ENCODE results near the gene NAMPT.

Gene NAMPT

GRCh38 chr7:106282852-106283251, 1.9 kb downstream of the NAMPT start:
- Histone ChIP-seq H3K4me1 (ENCODE audit: insufficient read depth, low read length) (peaks cover 11% of the 10 kb centered on the region), H3K27me3 (ENCODE audit: insufficient read depth, low read length) (no peaks in the 10 kb centered on the region), H3K27ac (ENCODE audit: low read length) (no peak overlapping the region)

DNA sequence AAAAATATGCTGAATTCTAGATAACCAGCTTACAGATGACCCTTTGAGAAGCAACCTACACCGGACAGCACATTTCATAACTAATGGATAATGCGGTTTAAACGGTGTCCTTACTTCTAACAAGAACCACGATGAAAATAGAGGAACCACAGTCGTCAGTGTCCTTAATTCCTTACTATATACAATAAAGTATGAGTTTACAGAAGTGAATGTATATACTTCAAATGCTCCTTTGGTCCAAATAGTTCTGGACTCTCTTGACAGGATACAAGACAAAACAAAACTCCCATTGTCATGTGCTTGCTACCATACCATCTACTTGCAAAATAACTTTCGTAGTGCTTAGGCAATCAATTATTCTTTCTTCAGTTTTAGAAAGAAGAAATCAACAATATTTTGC, 2.4 kb downstream of the NAMPT start:
- H3K27ac ChIP-seq (ENCODE audit: low read length), result no peak overlapping the region
- peak overlapping the region; percentile 91; the same call in 1 of the 2 replicates for H3K4me3 ChIP-seq (ENCODE audit: low read length)
- H3K4me1 ChIP-seq (ENCODE audit: insufficient read depth, low read length), result peaks cover 11% of the 10 kb centered on the region
- H3K36me3 ChIP-seq (ENCODE audit: insufficient read depth, low read depth, low read length), result peaks cover 4% of the 10 kb centered on the region; the same call in 1 of the 2 replicates
- H3K9ac ChIP-seq (ENCODE audit: low read depth, low read length), result no peak overlapping the region; the same call in 1 of the 2 replicates
- H3K27me3 ChIP-seq (ENCODE audit: insufficient read depth, low read length), result no peaks in the 10 kb centered on the region
- no peaks in the 10 kb centered on the region for H3K9me3 ChIP-seq (ENCODE audit: insufficient read depth, low read depth, low read length)

More at GRCh38 chr7:106282852-106283251, 1.9 kb downstream of the NAMPT start:
- H3K9ac ChIP-seq (ENCODE audit: low read depth, low read length), result peak overlapping the region; percentile 93; the same call in 1 of the 2 replicates
- no peaks in the 10 kb centered on the region for H3K9me3 ChIP-seq (ENCODE audit: insufficient read depth, low read depth, low read length)
- peak overlapping the region; percentile 91 for H3K4me3 ChIP-seq (ENCODE audit: low read length)
- H3K36me3 ChIP-seq (ENCODE audit: insufficient read depth, low read depth, low read length), result no peaks in the 10 kb centered on the region

- Histone ChIP-seq H3K4me1 (ENCODE audit: insufficient read depth, low read length) (peaks cover 11% of the 10 kb centered on the region), H3K27ac (ENCODE audit: low read length) (no peak overlapping the region), H3K36me3 (ENCODE audit: insufficient read depth, low read depth, low read length) (peaks cover 7% of the 10 kb centered on the region; the same call in 1 of the 2 replicates), H3K4me3 (ENCODE audit: low read length) (no peak overlapping the region), H3K9ac (ENCODE audit: low read depth, low read length) (no peak overlapping the region), H3K27me3 (ENCODE audit: insufficient read depth, low read length) (no peaks in the 10 kb centered on the region), H3K9me3 (ENCODE audit: insufficient read depth, low read depth, low read length) (no peaks in the 10 kb centered on the region)
Measured at GRCh38 chr7:106281585-106282318, 3.0 kb downstream of the NAMPT start.

DNA sequence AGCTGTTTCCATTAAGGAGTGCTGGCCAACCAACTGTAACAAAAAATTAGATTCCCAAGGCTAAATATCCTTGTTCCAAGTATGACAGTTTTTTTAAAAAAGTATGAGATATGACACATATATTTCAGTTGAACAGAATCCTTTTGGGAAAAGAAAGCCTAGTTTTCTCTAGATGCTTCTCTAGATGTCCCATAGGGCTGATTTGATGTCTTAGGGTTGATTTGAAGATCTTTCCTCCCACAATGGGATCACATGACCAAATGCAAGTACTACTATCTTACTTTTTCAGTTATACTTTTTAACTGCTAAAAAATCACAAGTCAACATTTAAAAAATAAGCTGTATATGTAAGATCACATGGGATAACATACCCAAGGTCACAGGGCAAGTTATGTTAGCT, 3.7 kb downstream of the NAMPT start:
- Histone ChIP-seq H3K9me3 (ENCODE audit: insufficient read depth, low read depth, low read length) (no peaks in the 10 kb centered on the region), H3K4me3 (ENCODE audit: low read length) (no peak overlapping the region), H3K9ac (ENCODE audit: low read depth, low read length) (no peak overlapping the region), H3K27me3 (ENCODE audit: insufficient read depth, low read length) (no peaks in the 10 kb centered on the region), H3K27ac (ENCODE audit: low read length) (no peak overlapping the region), H3K36me3 (ENCODE audit: insufficient read depth, low read depth, low read length) (peaks cover 14% of the 10 kb centered on the region; the same call in 1 of the 2 replicates), H3K4me1 (ENCODE audit: insufficient read depth, low read length) (peaks cover 11% of the 10 kb centered on the region)

DNA sequence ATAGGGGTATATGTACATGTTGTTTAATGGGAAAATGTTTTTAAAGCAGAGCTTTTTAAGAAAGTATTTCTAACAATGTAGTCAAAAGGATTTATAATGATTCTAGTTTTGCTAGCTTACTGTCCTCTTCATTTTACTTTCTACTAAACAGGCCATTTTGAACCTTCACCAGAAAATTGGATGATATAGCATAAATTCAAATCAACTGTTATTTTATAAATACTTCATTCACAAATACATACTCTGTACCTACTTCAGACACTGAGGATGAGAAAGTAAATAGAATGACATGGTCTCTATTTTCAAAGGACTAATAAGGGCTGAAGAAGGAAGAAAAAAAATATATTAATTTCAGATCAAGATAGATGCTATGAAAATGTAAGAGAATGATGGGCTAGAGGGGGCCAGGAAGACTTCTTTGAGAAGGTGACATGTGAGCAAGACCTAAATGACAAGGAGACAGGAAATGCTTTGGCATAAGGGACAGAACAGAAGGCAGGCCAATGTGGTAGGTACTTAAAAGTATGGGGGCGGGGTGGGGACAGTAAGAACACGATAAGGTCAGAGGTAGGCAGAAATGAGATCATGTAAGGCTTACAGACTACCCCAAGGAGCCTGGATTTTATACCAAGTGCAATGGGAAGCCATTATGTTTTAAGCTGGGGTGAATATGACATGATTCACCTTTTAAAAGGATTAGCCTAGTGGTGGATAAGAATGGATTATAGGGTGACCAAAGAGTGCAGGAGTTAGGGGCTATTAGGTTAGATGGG, 5.2 kb downstream of the NAMPT start:
- Histone ChIP-seq H3K4me1 (ENCODE audit: insufficient read depth, low read length) (peaks cover 11% of the 10 kb centered on the region), H3K4me3 (ENCODE audit: low read length) (no peak overlapping the region), H3K9ac (ENCODE audit: low read depth, low read length) (no peak overlapping the region)

GRCh38 chr7:106278695-106279094, 6.1 kb downstream of the NAMPT start:
- Histone ChIP-seq H3K9ac (ENCODE audit: low read depth, low read length) (no peak overlapping the region), H3K9me3 (ENCODE audit: insufficient read depth, low read depth, low read length) (no peaks in the 10 kb centered on the region), H3K4me1 (ENCODE audit: insufficient read depth, low read length) (peaks cover 11% of the 10 kb centered on the region), H3K4me3 (ENCODE audit: low read length) (no peak overlapping the region), H3K36me3 (ENCODE audit: insufficient read depth, low read depth, low read length) (peaks cover 38% of the 10 kb centered on the region), H3K27me3 (ENCODE audit: insufficient read depth, low read length) (no peaks in the 10 kb centered on the region), H3K27ac (ENCODE audit: low read length) (no peak overlapping the region)

More for the DNA sequence above, 5.2 kb downstream of the NAMPT start:
- Histone ChIP-seq H3K27me3 (ENCODE audit: insufficient read depth, low read length) (no peaks in the 10 kb centered on the region), H3K9me3 (ENCODE audit: insufficient read depth, low read depth, low read length) (no peaks in the 10 kb centered on the region), H3K36me3 (ENCODE audit: insufficient read depth, low read depth, low read length) (peaks cover 29% of the 10 kb centered on the region; the same call in 1 of the 2 replicates), H3K27ac (ENCODE audit: low read length) (no peak overlapping the region)

DNA sequence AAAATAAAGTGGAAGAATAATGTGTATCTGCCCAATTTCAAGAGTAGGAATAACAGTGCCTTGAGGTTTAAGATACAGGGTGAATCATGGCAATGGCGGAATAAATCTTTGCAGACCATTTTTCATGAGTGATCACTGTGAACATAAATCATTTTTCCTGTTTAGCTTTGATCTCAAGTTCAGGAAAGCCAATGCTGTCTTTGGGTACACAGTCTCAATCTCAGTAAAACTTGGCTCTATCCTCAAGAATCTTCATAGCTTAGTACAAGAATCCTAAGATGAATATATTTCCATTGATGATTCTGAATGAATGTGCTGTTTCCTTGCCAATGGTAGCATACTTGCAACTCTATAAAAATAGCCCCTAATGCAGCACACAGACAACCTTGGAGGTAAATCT, 6.8 kb downstream of the NAMPT start:
- H3K36me3 ChIP-seq (ENCODE audit: insufficient read depth, low read depth, low read length), result peaks cover 45% of the 10 kb centered on the region
- H3K9ac ChIP-seq (ENCODE audit: low read depth, low read length), result no peak overlapping the region

GRCh38 chr7:106276513-106276912, 8.3 kb downstream of the NAMPT start:
- Histone ChIP-seq H3K27me3 (ENCODE audit: insufficient read depth, low read length) (no peaks in the 10 kb centered on the region), H3K4me3 (ENCODE audit: low read length) (no peak overlapping the region), H3K9ac (ENCODE audit: low read depth, low read length) (no peak overlapping the region), H3K36me3 (ENCODE audit: insufficient read depth, low read depth, low read length) (peaks cover 60% of the 10 kb centered on the region), H3K9me3 (ENCODE audit: insufficient read depth, low read depth, low read length) (no peaks in the 10 kb centered on the region), H3K27ac (ENCODE audit: low read length) (no peak overlapping the region), H3K4me1 (ENCODE audit: insufficient read depth, low read length) (no peaks in the 10 kb centered on the region)

More for the DNA sequence above, 6.8 kb downstream of the NAMPT start:
- Histone ChIP-seq H3K27ac (ENCODE audit: low read length) (no peak overlapping the region), H3K4me3 (ENCODE audit: low read length) (no peak overlapping the region), H3K27me3 (ENCODE audit: insufficient read depth, low read length) (no peaks in the 10 kb centered on the region), H3K4me1 (ENCODE audit: insufficient read depth, low read length) (peaks cover 5% of the 10 kb centered on the region), H3K9me3 (ENCODE audit: insufficient read depth, low read depth, low read length) (no peaks in the 10 kb centered on the region)

- Histone ChIP-seq H3K36me3 (ENCODE audit: insufficient read depth, low read depth, low read length) (peaks cover 93% of the 10 kb centered on the region), H3K27me3 (ENCODE audit: insufficient read depth, low read length) (no peaks in the 10 kb centered on the region), H3K9ac (ENCODE audit: low read depth, low read length) (no peak overlapping the region), H3K4me3 (ENCODE audit: low read length) (no peak overlapping the region), H3K27ac (ENCODE audit: low read length) (no peak overlapping the region), H3K4me1 (ENCODE audit: insufficient read depth, low read length) (no peaks in the 10 kb centered on the region), H3K9me3 (ENCODE audit: insufficient read depth, low read depth, low read length) (no peaks in the 10 kb centered on the region)
Measured at GRCh38 chr7:106273009-106273668, 11.6 kb downstream of the NAMPT start.

GRCh38 chr7:106270122-106270977, 14.4 kb downstream of the NAMPT start:
- Histone ChIP-seq H3K27me3 (ENCODE audit: insufficient read depth, low read length) (no peaks in the 10 kb centered on the region), H3K27ac (ENCODE audit: low read length) (no peak overlapping the region), H3K4me1 (ENCODE audit: insufficient read depth, low read length) (no peaks in the 10 kb centered on the region), H3K4me3 (ENCODE audit: low read length) (no peak overlapping the region), H3K9ac (ENCODE audit: low read depth, low read length) (no peak overlapping the region), H3K36me3 (ENCODE audit: insufficient read depth, low read depth, low read length) (peaks cover 96% of the 10 kb centered on the region), H3K9me3 (ENCODE audit: insufficient read depth, low read depth, low read length) (no peaks in the 10 kb centered on the region)

All from iPS-20b (cell line).